AG04450 (cell line): Measurements from ENCODE around the gene MYRFL. TPM values are rescaled to one million over a fixed set of nuclear protein-coding genes. Genes with fewer than 3 reads are reported as not detected.

Source experiments
- CTCF ChIA-PET: fragments of 300-600, 350-600 bp; formaldehyde crosslinking; extraction: SDS; loops from one replicate; lab custom pipeline; 2022; ENCODE audit warnings: antibody characterized with exemption, inconsistent platforms; lab: Charles Lee
- POLR2A ChIA-PET: fragments of 350-600 bp; formaldehyde crosslinking; extraction: SDS; loops from one replicate; lab custom pipeline; 2021; ENCODE audit warnings: antibody characterized with exemption, inconsistent platforms; lab: Yijun Ruan, JAX
- DNase-seq: peaks from one replicate; pipeline ENCODE4 v3.0.0-alpha.2; 2011; ENCODE audit warnings: low read depth, low spot score
- H3K27ac ChIP-seq: one replicate; pipeline ENCODE4 v1.5.1; 2012; ENCODE audit warnings: low read depth, low read length, control low read depth
- H3K27me3 ChIP-seq: one replicate; pipeline ENCODE4 v1.6.0; 2012; ENCODE audit warnings: low read length; ENCODE audit not compliant: control insufficient read depth, insufficient read depth
- H3K4me3 ChIP-seq: 2 replicates; pipeline ENCODE4 v1.5.1; 2011; ENCODE audit warnings: mild to moderate bottlenecking, low read depth, low read length, control low read depth
- H3K9me3 ChIP-seq: 2 replicates; pipeline ENCODE4 v1.5.1; 2012; ENCODE audit warnings: low read length; ENCODE audit not compliant: control insufficient read depth, insufficient read depth
- CTCF ChIP-seq: IDR thresholded peaks from 2 replicates; pipeline ENCODE4 v1.5.1; 2011; ENCODE audit warnings: low read depth, low read length, control low read depth, inconsistent platforms
- polyA plus RNA-seq: library from polyadenylated mRNA; depleted of rRNA; stranded (reverse); fragments of >200 nt; gene quantifications from 2 replicates; pipeline ENCODE4 v1.2.3, GENCODE V29; 2011; rRNA removed

The MYRFL gene
- polyA plus RNA-seq, 1 experiment, result not detected

- CTCF ChIA-PET, result interaction anchor here (0.7 kb wide), 1 partner anchor 103 kb away, joined by 3 read pairs; no protein-coding TSS in a partner anchor
- no peaks in the 10 kb centered on the region for H3K9me3 ChIP-seq
- TF ChIP-seq CTCF, result no peak
- DNase-seq, result no peak
- H3K27ac ChIP-seq, result no peak overlapping the region
- H3K27me3 ChIP-seq, result peaks cover 5% of the 10 kb centered on the region
- POLR2A ChIA-PET, result no interaction called here
- no peak overlapping the region for H3K4me3 ChIP-seq
Measured at GRCh38 chr12:70002912-70003255, 177.9 kb downstream of the MYRFL start.

- Histone ChIP-seq H3K4me3 (no peak overlapping the region), H3K9me3 (no peaks in the 10 kb centered on the region), H3K27ac (no peak overlapping the region), H3K27me3 (peaks cover 4% of the 10 kb centered on the region)
- CTCF ChIA-PET, result no interaction called here
- POLR2A ChIA-PET, result no interaction called here
- no peak for DNase-seq
- no peak for TF ChIP-seq CTCF
Measured at GRCh38 chr12:70005864-70006618, 181.0 kb downstream of the MYRFL start.

- H3K9me3 ChIP-seq, result no peaks in the 10 kb centered on the region
- DNase-seq, result no peak
- TF ChIP-seq CTCF, result no peak
- no peak overlapping the region for H3K27ac ChIP-seq
- no peak overlapping the region for H3K4me3 ChIP-seq
- POLR2A ChIA-PET, result no interaction called here
- peaks cover 2% of the 10 kb centered on the region for H3K27me3 ChIP-seq
- CTCF ChIA-PET, result no interaction called here
Measured at GRCh38 chr12:70006619-70006973, 181.6 kb downstream of the MYRFL start.

GRCh38 chr12:70007687-70008086 is 182.7 kb downstream of the MYRFL start:
- DNase-seq, result no peak
- Histone ChIP-seq H3K27ac (no peak overlapping the region), H3K4me3 (no peak overlapping the region), H3K27me3 (no peaks in the 10 kb centered on the region), H3K9me3 (no peaks in the 10 kb centered on the region)
- ChIA-PET POLR2A (no interaction called here), CTCF (no interaction called here)
- no peak for TF ChIP-seq CTCF

Other genes starting within 250 kb of the MYRFL start
- gene CCT2, start 239.8 kb upstream of the MYRFL start, polyA plus RNA-seq, result 256 and 284 TPM in 2 replicates
- gene LRRC10, start 214.3 kb upstream of the MYRFL start, polyA plus RNA-seq, result not detected in 2 replicates
- gene BEST3, start 125.9 kb upstream of the MYRFL start, polyA plus RNA-seq, result 0.14 TPM in 1 of 2 replicates, not detected in the other
- 2.6 and 3.1 TPM in 2 replicates for gene RAB3IP, start 86.4 kb upstream of the MYRFL start, polyA plus RNA-seq